ENCODE data around the gene TCFL5.

- no peak for TF ChIP-seq POLR2A (IDR thresholded peaks at IDR 0.05)
- TF ChIP-seq, protein P1, sequence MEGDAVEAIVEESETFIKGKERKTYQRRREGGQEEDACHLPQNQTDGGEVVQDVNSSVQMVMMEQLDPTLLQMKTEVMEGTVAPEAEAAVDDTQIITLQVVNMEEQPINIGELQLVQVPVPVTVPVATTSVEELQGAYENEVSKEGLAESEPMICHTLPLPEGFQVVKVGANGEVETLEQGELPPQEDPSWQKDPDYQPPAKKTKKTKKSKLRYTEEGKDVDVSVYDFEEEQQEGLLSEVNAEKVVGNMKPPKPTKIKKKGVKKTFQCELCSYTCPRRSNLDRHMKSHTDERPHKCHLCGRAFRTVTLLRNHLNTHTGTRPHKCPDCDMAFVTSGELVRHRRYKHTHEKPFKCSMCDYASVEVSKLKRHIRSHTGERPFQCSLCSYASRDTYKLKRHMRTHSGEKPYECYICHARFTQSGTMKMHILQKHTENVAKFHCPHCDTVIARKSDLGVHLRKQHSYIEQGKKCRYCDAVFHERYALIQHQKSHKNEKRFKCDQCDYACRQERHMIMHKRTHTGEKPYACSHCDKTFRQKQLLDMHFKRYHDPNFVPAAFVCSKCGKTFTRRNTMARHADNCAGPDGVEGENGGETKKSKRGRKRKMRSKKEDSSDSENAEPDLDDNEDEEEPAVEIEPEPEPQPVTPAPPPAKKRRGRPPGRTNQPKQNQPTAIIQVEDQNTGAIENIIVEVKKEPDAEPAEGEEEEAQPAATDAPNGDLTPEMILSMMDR (IDR thresholded peaks at IDR 0.05): no peak
Measured at GRCh38 chr20:62843656-62844055, 18.0 kb downstream of the TCFL5 start.
